Mucosa of gallbladder (tissue), 1 donor: ENCODE results near the gene SUFU. TPM values are rescaled to one million over a fixed set of nuclear protein-coding genes. Genes with fewer than 3 reads are reported as not detected.

Experiments used
- DNase-seq: peaks from one replicate; pipeline ENCODE4 v3.0.0-alpha.2; 2020; ENCODE audit warnings: low spot score
- total RNA-seq: library from RNA; stranded (reverse); gene quantifications from one replicate; pipeline ENCODE4 v1.2.1, GENCODE V29; 2021
- donor health status: DM: no; HTN: no; CAD: no.

SUFU gene
- total RNA-seq, 1 donor from 2014 or later = 18.3 TPM

- DNase-seq = no peak
Observed at GRCh38 chr10:102549549-102549948, 45.8 kb downstream of the SUFU start.

GRCh38 chr10:102550636-102551210 is 47.0 kb downstream of the SUFU start:
- DNase-seq = no peak

- DNase-seq = no peak
Observed at GRCh38 chr10:102552533-102552932, 48.8 kb downstream of the SUFU start.

GRCh38 chr10:102553771-102554170 is 50.0 kb downstream of the SUFU start:
- no peak for DNase-seq

- no peak for DNase-seq
Observed at GRCh38 chr10:102554531-102554930, 50.8 kb downstream of the SUFU start.

GRCh38 chr10:102555781-102556328 is 52.1 kb downstream of the SUFU start:
- DNase-seq = no peak

- no peak for DNase-seq
Observed at GRCh38 chr10:102557569-102557968, 53.8 kb downstream of the SUFU start.

GRCh38 chr10:102559764-102560163 is 56.0 kb downstream of the SUFU start:
- no peak for DNase-seq

GRCh38 chr10:102564209-102564834 is 60.5 kb downstream of the SUFU start:
- no peak for DNase-seq

GRCh38 chr10:102565793-102566192 is 62.0 kb downstream of the SUFU start:
- no peak for DNase-seq

- no peak for DNase-seq
Observed at GRCh38 chr10:102578782-102579181, 75.0 kb downstream of the SUFU start.

GRCh38 chr10:102579328-102579727 is 75.6 kb downstream of the SUFU start:
- DNase-seq = no peak

GRCh38 chr10:102580230-102580629 is 76.5 kb downstream of the SUFU start:
- peak; percentile 22 for DNase-seq

GRCh38 chr10:102581401-102581800 is 77.6 kb downstream of the SUFU start:
- no peak for DNase-seq

GRCh38 chr10:102581981-102582580 is 78.3 kb downstream of the SUFU start:
- no peak for DNase-seq

- peak; percentile 88 for DNase-seq
Observed at GRCh38 chr10:102583435-102584417, 80.0 kb downstream of the SUFU start.

- DNase-seq = no peak
Observed at GRCh38 chr10:102585026-102585425, 81.3 kb downstream of the SUFU start.

- DNase-seq = no peak
Observed at GRCh38 chr10:102586858-102587257, 83.1 kb downstream of the SUFU start.

GRCh38 chr10:102588875-102589274 is 85.1 kb downstream of the SUFU start:
- DNase-seq = no peak

- no peak for DNase-seq
Observed at GRCh38 chr10:102593074-102593803, 89.5 kb downstream of the SUFU start.

- DNase-seq = no peak
Observed at GRCh38 chr10:102593804-102594079, 90.0 kb downstream of the SUFU start.
